8988T (cell line): ENCODE data around the gene AKIP1.
"Not testable (repeated sequence)": the region's sequence is repeated elsewhere in the genome, so short reads cannot be mapped to it uniquely, and the experiment has no call there.

Experiments used
- DNase-seq: peaks from one replicate; pipeline ENCODE4 v3.0.0; 2011

Gene AKIP1, protein sequence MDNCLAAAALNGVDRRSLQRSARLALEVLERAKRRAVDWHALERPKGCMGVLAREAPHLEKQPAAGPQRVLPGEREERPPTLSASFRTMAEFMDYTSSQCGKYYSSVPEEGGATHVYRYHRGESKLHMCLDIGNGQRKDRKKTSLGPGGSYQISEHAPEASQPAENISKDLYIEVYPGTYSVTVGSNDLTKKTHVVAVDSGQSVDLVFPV

DNA sequence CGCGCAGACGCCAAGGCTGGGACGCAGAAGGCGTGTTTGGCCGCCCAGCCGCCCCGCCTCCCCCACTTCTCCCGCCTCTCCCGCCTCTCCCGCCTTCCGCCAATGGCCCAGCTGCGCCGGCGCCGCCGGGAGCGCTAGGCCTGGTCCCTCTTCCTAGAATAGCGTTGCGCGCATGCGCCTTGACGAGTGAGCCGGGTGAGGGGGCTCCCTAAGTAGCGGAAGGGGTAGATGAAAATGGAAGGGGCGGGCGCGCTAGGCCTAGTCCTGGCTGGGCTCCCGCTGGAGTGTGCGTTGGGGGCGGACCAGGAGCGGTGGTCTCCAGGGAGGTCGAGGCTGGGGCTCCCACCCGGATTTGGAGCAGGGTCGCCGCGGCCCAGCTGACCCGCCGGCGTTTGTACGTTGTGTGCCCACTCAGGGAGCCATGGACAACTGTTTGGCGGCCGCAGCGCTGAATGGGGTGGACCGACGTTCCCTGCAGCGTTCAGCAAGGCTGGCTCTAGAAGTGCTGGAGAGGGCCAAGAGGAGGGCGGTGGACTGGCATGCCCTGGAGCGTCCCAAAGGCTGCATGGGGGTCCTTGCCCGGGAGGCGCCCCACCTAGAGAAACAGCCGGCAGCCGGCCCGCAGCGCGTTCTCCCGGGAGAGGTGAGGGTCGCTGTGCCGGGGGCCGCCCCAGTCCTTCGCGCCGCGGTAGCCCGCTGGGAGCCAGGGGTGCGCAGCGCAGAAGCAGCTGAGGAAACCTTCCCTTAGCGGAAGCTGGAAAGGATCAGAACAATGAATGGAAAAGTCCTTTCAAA lies at the start of gene AKIP1:
Gene AKIP1 (plus strand): TSS at position 161 of the 795 bp plus-strand sequence. CDS start 261 bp downstream, at position 422.
- DNase-seq, result peak; percentile 89

DNA sequence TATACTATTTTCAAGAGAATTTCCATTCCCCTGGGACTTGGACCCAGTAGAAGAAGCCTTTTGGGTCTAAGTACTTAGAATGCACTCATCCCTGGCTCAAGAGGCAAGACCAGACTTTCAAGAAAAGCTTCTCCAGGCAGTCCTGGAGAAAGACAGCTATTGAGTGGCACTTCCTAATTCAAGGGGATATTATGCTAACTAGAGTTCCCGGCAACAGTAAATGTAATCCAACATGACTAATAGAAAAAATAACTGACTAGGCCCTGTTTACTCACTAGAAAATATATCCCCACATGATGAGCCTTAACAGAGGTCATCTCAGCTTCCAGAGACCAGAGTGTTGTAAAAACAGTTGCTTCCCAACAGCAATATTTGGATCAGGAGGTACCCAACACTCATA lies 47.2 kb upstream of the AKIP1 start:
- no peak for DNase-seq

- no peak for DNase-seq
These were observed 45.7 kb upstream of the AKIP1 start for GRCh38 chr11:8865304-8865703.

DNA sequence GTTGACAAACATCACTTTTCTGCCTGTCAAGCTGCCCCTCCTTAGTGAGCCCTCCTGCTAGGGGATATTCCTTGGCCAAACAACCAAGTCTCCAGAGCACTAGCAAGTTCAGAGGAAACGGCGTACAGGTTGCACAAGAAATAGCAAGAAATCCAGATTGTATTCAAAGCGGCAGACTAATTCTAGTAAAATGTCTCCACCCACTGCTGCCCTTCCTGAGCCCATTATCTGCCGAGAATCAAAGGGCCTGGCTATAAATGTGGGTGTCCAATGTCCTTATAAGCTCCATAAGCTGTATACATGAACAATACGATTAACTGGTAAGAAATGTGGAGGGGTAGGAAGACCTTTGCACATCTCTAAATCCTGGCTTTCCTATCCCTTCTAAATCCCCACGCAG lies 44.0 kb upstream of the AKIP1 start:
- DNase-seq, result no peak

- DNase-seq, result no peak
These were observed 42.9 kb upstream of the AKIP1 start for GRCh38 chr11:8867931-8868631.

- peak; percentile 71 for DNase-seq
These were observed 40.4 kb upstream of the AKIP1 start for GRCh38 chr11:8870411-8871170.

DNA sequence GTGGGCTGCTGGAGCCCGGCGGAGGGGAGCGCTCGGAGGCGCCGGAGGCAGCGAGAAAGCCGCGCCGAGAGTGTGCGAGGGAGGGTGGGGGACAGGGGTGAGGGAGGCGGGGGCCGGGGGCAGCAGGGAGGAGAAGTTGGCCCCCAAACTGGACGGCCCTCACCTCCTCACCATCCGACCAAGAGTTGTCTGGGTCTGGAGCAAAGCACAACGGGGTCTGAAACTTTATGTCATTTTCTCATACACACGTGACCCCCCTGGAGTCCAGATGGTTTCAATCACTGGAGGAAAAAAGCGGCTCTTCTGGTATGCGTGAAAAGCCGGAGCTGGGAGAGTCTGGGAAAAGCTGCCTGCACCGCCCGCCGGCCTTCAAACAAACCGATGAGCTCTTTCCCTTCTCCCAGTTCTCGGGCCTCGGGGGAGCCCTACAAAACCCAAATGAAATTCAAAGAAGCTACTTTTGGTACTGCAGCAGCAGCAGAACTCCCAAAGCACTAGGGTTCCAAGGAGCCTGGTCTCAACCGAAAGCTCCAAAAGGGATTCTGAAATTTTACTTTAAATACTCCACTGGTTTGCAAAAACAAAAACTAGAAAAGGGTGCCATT lies 39.7 kb upstream of the AKIP1 start:
- peak; percentile 63 for DNase-seq

DNA sequence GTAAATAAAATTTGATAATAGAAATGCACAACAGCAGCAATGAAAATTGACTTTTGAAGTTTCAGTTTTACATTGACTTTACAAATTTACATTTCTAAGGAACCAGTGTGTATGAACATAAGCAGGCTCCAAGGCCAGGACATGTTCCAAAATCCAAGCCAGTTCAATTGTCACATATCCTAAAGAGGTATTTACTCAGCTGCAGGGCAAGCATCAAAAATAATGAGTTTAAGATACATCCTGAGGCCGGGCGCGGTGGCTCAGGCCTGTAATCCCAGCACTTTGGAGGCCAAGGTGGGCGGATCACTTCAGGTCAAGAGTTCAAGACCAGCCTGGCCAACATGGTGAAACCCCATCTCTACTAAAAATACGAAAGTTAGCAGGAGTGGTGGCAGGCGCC lies 39.0 kb upstream of the AKIP1 start:
- no peak for DNase-seq

- no peak for DNase-seq
These were observed 37.1 kb upstream of the AKIP1 start for GRCh38 chr11:8873741-8874405.

DNA sequence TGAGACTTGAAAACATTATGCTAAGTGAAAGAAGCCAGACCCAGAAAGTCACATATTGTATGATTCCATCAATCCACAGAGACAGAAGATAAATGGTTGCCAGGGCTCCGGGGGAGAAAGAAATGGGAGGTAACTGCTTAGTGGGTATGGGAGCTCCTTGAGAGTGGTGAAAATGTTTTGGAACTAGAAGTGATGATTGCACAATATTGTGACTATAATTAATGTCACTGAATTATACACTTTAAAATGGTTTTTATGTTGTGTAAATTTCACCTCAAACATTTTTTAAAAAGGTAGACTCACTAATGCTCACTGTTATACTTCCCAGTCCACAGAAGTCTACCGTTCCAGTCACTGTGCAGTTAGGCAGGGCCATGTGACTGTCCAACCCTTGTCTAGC lies 32.2 kb upstream of the AKIP1 start:
- no peak for DNase-seq

GRCh38 chr11:8881585-8881984 lies 29.4 kb upstream of the AKIP1 start:
- DNase-seq, result not testable (repeated sequence)

- no peak for DNase-seq
These were observed 24.7 kb upstream of the AKIP1 start for GRCh38 chr11:8886322-8886721.

GRCh38 chr11:8891185-8891584 lies 19.8 kb upstream of the AKIP1 start:
- not testable (repeated sequence) for DNase-seq

DNA sequence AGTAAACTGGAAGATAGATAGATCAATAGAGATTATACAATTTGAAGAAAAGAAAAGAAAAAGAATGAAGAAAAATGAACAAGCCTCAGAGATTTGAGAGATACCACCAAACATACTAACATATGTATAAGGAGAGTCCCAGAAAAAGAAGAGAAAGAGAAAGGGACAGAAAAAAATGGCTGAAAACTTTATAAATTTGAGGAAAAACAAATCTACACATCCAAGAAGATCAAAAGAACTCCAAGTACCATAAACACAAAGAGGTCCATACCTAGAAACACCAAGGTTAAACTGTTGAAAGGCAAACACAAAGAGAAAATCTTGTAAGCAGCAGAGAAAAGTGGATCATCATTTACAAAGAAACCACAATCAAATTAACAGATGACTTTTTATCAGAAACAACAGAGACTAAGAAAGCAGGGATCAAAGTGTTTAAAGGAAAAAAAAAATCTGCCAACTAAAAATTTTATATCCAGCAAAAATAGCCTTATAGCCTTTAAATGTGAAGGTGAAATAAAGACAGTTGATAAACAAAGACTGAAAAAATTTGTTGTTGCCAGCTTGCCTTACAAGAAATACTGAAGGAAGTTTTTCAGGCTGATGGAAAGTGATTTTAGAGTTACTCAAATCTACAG lies 11.8 kb upstream of the AKIP1 start:
- DNase-seq, result no peak

DNA sequence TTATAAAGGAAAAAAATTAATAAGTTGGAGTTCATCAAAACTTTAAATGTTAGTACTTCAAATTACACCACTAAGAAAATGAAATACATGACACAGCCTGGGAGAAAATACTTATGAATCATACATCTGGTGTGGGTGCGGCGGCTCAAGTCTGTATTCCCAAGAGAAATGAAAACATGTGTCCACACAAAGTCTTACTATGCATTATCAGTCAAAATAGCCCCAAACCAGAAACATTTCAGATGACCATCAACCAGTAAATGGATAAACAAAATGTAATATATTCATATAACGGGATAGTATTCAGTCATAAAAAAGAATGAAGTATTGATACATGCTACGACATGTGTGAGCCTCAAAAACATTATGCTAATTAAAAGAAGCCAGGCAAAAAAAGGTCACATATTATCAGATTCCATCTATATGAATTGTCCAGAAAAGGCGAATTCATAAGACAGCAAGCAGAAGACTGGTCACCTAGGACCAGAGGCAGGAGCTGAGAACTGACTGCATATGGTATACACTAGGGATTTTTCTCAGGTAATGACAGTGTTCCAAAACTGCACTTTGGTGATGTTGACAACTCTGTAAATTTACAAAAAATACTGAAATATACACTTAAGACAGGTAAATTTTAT lies 5.3 kb upstream of the AKIP1 start:
- no peak for DNase-seq

GRCh38 chr11:8907116-8907515 lies 3.9 kb upstream of the AKIP1 start:
- DNase-seq, result no peak

- no peak for DNase-seq
These were observed 2.9 kb upstream of the AKIP1 start for GRCh38 chr11:8908099-8908498.

DNA sequence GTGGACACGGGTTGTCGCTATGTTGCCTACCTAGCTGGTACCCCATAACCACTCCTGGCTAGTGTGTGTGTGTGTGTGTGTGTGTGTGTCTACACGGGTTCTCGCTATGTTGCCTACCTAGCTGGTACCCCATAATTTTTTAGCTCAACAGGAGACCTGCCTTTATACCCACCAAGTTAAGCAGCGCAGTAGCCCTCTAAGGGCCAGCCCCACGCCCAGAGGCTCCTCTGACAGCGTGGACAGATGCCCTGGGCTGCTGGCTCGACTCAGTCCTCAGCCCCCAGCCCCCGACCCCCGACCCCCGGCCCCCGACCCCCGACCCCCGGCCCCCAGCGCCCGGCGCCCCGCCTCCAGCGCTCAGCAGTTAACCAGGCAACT lies 351 bp upstream of the AKIP1 start:
- DNase-seq, result no peak

DNA sequence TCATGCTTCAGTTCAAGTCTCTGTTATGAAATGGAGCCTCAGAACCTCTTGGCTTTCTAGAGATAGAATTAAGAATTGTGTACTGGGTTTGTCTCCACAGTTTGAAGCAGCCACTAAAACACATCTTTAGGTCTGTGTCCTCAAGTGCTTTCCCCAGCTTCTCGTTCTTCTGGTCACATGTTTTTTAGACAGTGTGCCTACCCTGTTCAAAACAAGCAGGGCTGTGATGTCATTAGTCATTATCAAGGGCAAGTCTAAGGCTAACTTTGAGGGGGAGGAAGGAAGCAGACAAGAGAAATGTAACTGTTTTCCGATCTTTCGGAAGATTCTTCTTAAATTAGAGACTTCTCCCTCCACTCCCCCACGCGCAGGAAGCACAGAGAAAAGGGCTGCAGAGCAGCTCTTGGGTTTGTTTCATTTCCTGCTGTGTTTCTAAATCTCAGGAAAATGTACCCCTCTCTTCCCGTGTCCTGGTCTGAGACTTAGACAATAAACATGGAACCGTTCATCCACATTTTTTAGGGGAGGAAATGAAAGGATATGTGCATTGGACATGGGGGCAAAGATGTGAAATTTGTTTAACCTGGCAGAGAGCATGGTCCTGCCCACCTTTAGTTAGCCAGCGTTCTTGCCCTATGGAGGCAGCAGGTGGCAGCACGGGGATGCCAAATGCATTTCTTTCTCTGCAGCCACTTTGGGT lies 3.1 kb downstream of the AKIP1 start:
- peak; percentile 49 for DNase-seq

DNA sequence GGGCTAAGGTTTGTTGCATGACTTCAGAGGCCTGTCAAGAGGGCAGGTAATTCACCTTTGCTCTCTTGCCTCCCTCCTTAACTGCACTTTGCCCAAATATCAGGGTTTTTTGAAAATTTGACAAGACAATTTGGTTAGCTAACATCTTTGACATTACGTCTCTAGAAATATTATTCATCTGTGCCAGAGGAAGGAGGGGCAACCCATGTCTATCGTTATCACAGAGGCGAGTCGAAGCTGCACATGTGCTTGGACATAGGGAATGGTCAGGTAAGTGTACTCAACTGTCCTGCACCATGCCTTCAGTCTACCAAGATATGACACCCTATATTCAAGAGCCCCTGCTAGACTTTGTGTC lies 3.7 kb downstream of the AKIP1 start:
- DNase-seq, result no peak
